Spinal cord (tissue), 10 donors: ENCODE measurements around the gene PRKD1. TPM values are rescaled to one million over a fixed set of nuclear protein-coding genes. Genes with fewer than 3 reads are reported as not detected.

Experiments used
- DNase-seq, 6 donors: peaks; one replicate each; pipeline versions ENCODE4 v3.0.0 to v3.0.0-alpha.2; 2013 to 2015; ENCODE audit warnings: low spot score in 6 of 6, low read depth in 4 of 6
- H3K27ac ChIP-seq: one replicate; pipeline ENCODE4 v1.5.1; 2013; ENCODE audit warnings: low read depth, low read length, control low read depth
- H3K27me3 ChIP-seq: one replicate; pipeline ENCODE4 v1.6.1; 2013; ENCODE audit warnings: low read length; ENCODE audit not compliant: control insufficient read depth, insufficient read depth
- H3K36me3 ChIP-seq: one replicate; pipeline ENCODE4 v1.6.1; 2013; ENCODE audit warnings: low read length; ENCODE audit not compliant: control insufficient read depth, insufficient read depth
- H3K4me1 ChIP-seq: one replicate; pipeline ENCODE4 v1.6.1; 2013; ENCODE audit warnings: low read length; ENCODE audit not compliant: control insufficient read depth, insufficient read depth
- H3K4me3 ChIP-seq: one replicate; pipeline ENCODE4 v1.5.1; 2013; ENCODE audit warnings: low read depth, low read length, control low read depth
- H3K9me3 ChIP-seq: one replicate; pipeline ENCODE4 v1.6.1; 2013; ENCODE audit warnings: low read length; ENCODE audit not compliant: control insufficient read depth, insufficient read depth
- WGBS: methylation state at CpG from one replicate; pipeline ENCODE4 v1.1.5; 2013; ENCODE audit warnings: missing lambda C conversion rate; ENCODE audit not compliant: insufficient coverage; 5-methylcytosine and 5-hydroxymethylcytosine counted together
- polyA plus RNA-seq, 2 donors: library from polyadenylated mRNA; unstranded; fragments of 120-200 nt; gene quantifications; one replicate each; pipeline ENCODE4 v1.2.1, GENCODE V29; 2013; ENCODE audit not compliant: insufficient read length in 2 of 2
- total RNA-seq, 2 donors: library from RNA; depleted of rRNA in 1 of 2; stranded (reverse); fragments of 120-200 nt in 1 of 2; fragments of >200 nt in 1 of 2; gene quantifications; one replicate each; pipeline versions ENCODE4 v1.2.3 to v1.2.4, GENCODE V29; 2013 to 2014
- donor health status: healthy.

PRKD1 gene
- total and polyA plus RNA-seq, 4 donors: 14.4 to 23.9 (median 20.9) TPM

DNA sequence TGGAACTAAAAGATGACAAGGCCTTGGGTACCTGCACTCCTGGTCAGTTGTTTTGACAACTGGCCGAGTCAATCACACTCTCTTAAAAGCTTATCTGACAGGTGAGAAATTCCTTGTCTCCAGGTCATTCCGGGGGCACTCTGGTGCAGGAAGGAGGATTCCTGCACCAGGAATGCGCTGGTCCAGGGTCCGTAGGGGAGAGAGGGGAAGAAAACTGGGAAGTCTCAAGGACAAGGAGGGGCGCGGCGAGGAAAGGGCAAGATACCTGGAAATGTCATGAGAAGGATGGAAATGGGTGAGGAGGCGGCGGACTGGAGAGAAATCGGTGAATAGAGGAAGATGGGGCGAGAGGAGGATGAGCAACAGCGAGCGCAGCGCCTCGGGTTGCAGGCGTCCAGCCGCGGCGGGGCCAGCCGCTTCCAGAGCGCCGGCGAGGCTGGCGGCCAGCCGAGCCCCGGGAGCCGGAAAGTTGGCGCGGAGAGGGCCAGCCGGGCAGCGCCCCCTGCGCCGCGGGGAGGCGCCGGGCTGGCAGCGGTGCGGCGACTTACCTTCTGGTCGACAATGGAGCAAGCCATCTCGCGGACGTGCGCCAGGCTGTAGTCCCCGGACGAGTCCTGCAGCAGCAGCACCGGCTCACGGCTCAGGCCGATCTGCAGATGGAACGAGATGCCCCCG lies 809 bp downstream of the PRKD1 start:
- DNase-seq: peak in 4 of 6 donors; percentile 27 to 82 (median 53)
- no peaks in the 10 kb centered on the region for H3K36me3 ChIP-seq
- H3K27ac ChIP-seq: peak overlapping the region; percentile 70
- peak overlapping the region; percentile 85 for H3K4me3 ChIP-seq
- no peaks in the 10 kb centered on the region for H3K27me3 ChIP-seq
- no peaks in the 10 kb centered on the region for H3K9me3 ChIP-seq
- H3K4me1 ChIP-seq: peaks cover 17% of the 10 kb centered on the region
- WGBS: under 1% methylated on average over 51 of the region's 51 CpGs

DNA sequence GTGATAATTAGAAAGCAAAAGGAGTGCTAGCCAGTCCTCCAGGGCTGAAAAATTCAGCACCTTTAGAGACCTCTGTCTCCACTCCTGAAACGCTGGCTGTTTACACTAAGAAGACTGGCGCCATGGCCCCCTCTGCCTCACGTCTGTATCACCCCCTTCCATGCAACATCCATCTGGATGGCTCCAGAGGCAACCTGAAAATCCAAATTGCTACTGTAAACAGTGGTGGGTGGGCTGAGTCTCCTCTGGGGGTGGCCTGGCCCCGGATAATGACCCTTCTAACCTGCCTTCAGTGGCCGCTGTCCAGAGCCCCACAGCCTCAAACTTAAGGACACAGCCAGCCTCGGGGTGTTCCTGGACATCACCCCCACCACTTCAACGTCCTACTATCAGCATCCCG lies 1.4 kb downstream of the PRKD1 start:
- 0% methylated on average over 1 of the region's 8 CpGs for WGBS
- peaks cover 17% of the 10 kb centered on the region for H3K4me1 ChIP-seq
- H3K4me3 ChIP-seq: peak overlapping the region; percentile 85
- H3K9me3 ChIP-seq: no peaks in the 10 kb centered on the region
- peak in 2 of 6 donors; percentile 25 to 27 for DNase-seq
- H3K27ac ChIP-seq: peak overlapping the region; percentile 70
- no peaks in the 10 kb centered on the region for H3K27me3 ChIP-seq
- no peaks in the 10 kb centered on the region for H3K36me3 ChIP-seq

DNA sequence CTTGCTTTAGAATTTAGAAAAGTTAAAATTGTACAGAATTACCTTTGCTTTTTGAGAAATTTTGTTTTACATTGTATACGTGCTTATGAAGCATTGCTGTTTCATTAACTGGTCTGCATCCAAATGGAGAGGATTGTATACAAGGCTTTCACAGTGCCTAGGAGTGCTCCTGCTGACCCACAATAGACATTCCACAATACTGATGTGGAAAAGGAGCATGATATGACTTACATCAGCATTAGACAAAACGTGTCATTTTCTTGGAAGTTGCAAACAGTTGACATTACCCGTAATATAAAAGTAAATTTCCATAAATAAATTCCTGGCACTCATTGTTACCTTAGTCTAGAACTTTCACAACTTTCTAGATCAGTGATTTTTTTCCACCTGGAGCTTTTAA lies 1.9 kb downstream of the PRKD1 start:
- no peaks in the 10 kb centered on the region for H3K27me3 ChIP-seq
- no peaks in the 10 kb centered on the region for H3K36me3 ChIP-seq
- 43% methylated on average over 1 of the region's 3 CpGs for WGBS
- peak overlapping the region; percentile 85 for H3K4me3 ChIP-seq
- no peak overlapping the region for H3K27ac ChIP-seq
- H3K4me1 ChIP-seq: peaks cover 17% of the 10 kb centered on the region
- no peaks in the 10 kb centered on the region for H3K9me3 ChIP-seq
- no peak for DNase-seq

DNA sequence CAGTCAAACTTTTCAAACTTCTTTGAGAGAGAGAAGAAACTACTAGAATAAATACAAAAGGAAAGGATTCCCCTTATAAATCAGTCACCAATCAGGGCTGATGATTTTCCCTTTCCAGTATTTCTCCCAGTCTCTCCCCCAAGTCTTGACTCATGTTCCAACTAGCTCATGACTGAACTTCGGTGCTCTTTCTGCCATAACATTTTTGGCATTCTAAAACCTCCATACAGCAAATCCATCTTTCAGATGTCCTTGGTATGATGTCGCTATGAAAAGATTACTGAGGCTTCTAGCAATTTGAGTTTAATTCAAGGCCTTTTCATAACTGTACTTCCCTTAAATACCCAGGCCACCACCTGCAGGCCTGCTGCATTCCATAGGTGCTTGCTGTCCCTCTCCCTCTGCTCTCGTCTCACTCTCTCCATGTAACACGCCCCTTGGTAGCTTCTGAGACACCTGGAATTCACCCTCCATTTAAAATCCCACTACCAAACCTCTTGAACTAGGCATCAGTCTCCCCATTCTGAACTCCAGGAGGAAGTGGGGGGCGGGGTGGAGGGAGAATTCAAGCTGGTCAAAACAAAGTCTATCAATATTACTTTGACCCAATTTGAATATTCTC lies 2.4 kb downstream of the PRKD1 start:
- DNase-seq: no peak
- peaks cover 17% of the 10 kb centered on the region for H3K4me1 ChIP-seq
- WGBS: 62% methylated on average over 2 of the region's 5 CpGs

DNA sequence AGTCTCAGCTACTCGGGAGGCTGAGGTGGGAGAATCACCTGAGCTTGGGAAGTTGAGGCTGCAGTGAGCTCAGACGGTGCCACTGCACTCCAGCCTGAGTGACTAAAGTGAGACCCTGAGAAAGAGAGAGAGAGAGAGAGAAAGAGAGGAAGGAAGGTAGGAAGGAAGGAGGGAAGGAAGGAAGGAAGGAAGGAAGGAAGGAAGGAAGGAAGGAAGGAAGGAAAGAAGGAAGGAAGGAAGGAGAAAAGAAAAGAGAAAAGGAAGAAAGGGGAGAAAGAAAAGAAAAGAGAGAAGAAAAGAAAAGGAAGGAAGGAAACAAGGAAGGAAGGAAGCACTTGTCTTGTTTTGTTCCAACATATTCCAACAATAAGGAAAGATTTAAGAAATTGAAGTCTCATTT lies 7.8 kb downstream of the PRKD1 start:
- WGBS: 92% methylated on average over 2 of the region's 2 CpGs
- no peaks in the 10 kb centered on the region for H3K9me3 ChIP-seq

More for the DNA sequence above, 2.4 kb downstream of the PRKD1 start:
- H3K4me3 ChIP-seq: no peak overlapping the region
- no peaks in the 10 kb centered on the region for H3K9me3 ChIP-seq
- no peak overlapping the region for H3K27ac ChIP-seq
- H3K36me3 ChIP-seq: no peaks in the 10 kb centered on the region
- H3K27me3 ChIP-seq: no peaks in the 10 kb centered on the region

DNA sequence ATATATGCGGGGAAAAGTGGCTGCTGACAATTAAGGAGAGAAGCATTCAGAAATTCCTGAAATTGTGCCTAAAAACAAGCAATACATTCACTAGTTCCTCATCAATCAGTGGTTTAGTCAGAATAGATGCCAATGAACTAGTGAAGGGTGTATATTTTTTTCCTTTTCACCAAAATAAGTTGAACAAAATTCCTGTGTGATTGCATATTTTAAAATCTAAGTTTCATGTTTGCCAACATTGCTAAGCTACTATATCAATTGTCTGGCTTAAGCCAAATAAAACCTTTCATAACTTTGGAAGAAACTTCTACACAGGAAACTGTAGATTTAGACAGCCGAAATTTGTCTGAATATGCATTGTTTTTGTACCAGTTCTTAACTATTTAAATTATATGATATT lies 8.7 kb downstream of the PRKD1 start:
- DNase-seq: no peak
- Histone ChIP-seq H3K4me3 (no peak overlapping the region), H3K27me3 (no peaks in the 10 kb centered on the region), H3K27ac (no peak overlapping the region), H3K36me3 (no peaks in the 10 kb centered on the region), H3K9me3 (no peaks in the 10 kb centered on the region), H3K4me1 (no peaks in the 10 kb centered on the region)
- no CpG with 5 or more reads among the region's 2 CpGs for WGBS

More for the DNA sequence above, 7.8 kb downstream of the PRKD1 start:
- no peaks in the 10 kb centered on the region for H3K36me3 ChIP-seq
- H3K4me1 ChIP-seq: no peaks in the 10 kb centered on the region
- H3K27ac ChIP-seq: no peak overlapping the region
- no peak overlapping the region for H3K4me3 ChIP-seq
- H3K27me3 ChIP-seq: no peaks in the 10 kb centered on the region
- DNase-seq: no peak

DNA sequence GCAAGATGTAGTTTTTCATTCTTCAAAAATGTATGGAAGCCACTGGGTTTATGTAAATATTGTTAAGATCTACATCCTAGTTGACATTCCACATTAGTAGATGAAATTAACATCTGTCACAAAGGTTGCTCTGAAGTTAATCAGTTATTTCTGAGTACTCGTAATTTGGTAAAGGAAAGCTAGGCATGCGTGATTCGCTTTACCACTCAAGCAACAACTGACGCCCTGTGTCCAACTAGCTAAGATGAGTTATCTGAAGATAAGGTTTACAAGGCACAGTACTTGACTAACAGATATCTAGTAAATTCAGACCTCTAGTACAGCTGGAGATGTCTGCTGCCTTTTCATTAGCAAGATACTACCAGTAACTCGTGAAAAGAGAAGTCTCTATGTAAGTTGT lies 14.1 kb downstream of the PRKD1 start:
- WGBS: no CpG with 5 or more reads among the region's 5 CpGs
- H3K36me3 ChIP-seq: peaks cover 2% of the 10 kb centered on the region

DNA sequence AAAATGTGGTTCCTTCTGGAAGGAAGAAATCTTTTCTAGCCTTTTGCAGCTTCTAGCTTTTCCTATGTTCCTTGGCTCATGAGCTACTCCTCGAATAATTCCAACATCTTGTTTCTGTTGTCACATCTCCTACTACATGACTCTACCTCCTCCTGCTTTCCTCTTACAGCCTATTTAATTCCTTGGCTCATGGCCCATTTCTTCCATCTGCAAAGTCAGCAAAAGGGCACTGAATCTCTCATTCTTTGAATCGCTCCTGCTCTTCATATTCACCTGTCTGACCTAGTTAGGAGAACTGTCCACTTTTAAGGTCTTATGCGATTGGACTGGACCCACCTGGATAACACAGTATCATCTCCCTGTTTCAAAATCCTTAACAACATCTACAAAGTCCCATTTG lies 15.8 kb downstream of the PRKD1 start:
- Histone ChIP-seq H3K27ac (no peak overlapping the region), H3K9me3 (no peaks in the 10 kb centered on the region), H3K4me1 (no peaks in the 10 kb centered on the region), H3K36me3 (peaks cover 2% of the 10 kb centered on the region), H3K27me3 (no peaks in the 10 kb centered on the region), H3K4me3 (no peak overlapping the region)
- 47% methylated on average over 2 of the region's 3 CpGs for WGBS
- peak in 1 of 6 donors; percentile 30 for DNase-seq

More for the DNA sequence above, 14.1 kb downstream of the PRKD1 start:
- Histone ChIP-seq H3K4me3 (no peak overlapping the region), H3K27ac (no peak overlapping the region), H3K27me3 (no peaks in the 10 kb centered on the region), H3K9me3 (no peaks in the 10 kb centered on the region), H3K4me1 (no peaks in the 10 kb centered on the region)
- DNase-seq: no peak

DNA sequence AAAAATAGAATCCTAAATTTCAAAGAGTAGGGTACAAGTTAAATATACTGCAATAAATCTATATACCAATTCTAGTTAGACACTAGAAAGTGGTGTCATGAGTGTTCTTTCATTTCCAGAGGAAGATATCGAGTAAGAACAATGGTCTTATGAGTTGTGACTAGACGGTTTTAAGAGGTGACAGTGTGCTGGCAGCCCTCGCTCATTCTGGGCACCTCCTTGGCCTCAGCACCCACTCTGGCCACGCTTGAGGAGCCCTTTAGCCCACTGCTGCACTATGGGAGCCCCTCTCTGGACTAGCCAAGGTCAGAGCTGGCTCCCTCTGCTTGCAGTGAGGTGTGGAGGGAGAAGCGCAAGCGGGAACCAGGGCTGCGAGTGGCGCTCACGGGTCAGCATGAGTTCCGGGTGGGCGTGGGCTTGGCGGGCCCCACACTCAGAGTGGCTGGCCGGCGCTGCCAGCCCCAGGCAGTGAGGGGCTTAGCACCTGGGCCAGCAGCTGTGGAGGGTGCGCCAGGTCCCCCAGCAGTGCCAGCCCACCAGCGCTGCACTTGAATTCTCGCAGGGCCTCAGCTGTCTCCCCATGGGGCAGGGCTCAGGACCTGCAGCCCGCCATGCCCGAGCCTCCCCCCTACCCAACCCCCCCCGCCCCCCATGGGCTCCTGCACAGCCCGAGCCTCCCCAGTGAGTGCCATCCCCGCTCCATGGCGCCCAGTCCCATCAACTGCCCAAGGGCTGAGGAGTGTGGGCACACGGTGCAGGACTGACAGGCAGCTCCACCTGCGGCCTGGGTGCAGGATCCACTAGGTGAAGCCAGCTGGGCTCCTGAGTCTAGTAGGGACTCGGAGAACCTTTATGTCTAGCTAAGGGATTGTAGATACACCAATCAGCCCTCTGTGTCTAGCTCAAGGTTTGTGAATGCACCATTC lies 18.7 kb downstream of the PRKD1 start:
- H3K27me3 ChIP-seq: no peaks in the 10 kb centered on the region
- WGBS: 99% methylated on average over 22 of the region's 26 CpGs
- H3K4me3 ChIP-seq: no peak overlapping the region
- DNase-seq: no peak
- no peaks in the 10 kb centered on the region for H3K4me1 ChIP-seq
- H3K27ac ChIP-seq: no peak overlapping the region
- peaks cover 2% of the 10 kb centered on the region for H3K36me3 ChIP-seq
- no peaks in the 10 kb centered on the region for H3K9me3 ChIP-seq
